A549 treated with Mapracorat at 1 μM for 4 hours (cell line): ENCODE data around the gene MAP2K6. TPM values are rescaled to one million over a fixed set of nuclear protein-coding genes. Genes with fewer than 3 reads are reported as not detected.

Source experiments
- total RNA-seq: library from RNA; stranded (reverse); fragments of 200-300 nt; extraction: Qiagen RNA extraction; gene quantifications from 5 replicates; pipeline ENCODE4 v1.2.3, GENCODE V29; 2022

Gene MAP2K6
- total RNA-seq = 6.5 to 7.9 TPM (median 7.2 TPM) in 5 replicates

DNA sequence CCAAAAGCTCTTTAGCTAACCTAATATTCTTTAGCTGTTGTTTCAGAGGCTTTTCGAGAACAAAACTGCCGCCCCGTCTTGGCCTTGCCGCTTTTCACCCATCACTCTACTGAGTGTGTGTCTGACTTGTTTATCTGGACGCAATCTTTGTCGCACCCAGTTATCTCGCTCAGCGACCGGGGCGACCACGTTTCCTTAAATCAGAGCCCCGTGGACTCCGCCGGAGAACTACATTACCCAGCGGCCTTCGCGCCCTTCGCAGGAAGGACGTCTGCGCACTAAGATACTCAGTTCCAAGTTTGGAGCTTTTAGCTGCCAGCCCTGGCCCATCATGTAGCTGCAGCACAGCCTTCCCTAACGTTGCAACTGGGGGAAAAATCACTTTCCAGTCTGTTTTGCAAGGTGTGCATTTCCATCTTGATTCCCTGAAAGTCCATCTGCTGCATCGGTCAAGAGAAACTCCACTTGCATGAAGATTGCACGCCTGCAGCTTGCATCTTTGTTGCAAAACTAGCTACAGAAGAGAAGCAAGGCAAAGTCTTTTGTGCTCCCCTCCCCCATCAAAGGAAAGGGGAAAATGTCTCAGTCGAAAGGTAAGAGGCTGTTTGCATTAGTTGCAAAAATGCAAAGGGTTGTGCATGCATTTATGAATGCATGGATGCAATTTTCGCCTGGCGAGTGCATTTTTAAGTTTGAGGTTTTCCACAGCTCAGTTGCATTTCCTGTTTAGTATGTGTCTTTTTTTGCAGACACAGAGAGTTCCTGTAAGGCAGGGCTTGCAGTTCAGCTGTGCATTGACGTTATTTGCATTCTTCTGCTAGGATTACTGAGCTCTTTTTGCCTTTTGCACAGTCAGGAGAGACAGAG is at the start of gene MAP2K6:
Gene MAP2K6, plus strand, starts transcription at position 290 of the 867 bp plus-strand sequence. Its CDS starts 288 bp downstream, at position 578.

Other genes with a start within 250 kb of the MAP2K6 start
- 0.07 to 0.19 TPM (median 0.08 TPM) in 5 replicates for gene ABCA10, start 185.9 kb upstream of the MAP2K6 start, total RNA-seq
- 2.3 to 3.4 TPM (median 2.8 TPM) in 5 replicates for gene ABCA5, start 87.6 kb upstream of the MAP2K6 start, total RNA-seq